HuH-7.5 (cell line): ENCODE data around the gene PMF1.
"Not testable (repeated sequence)": the region's sequence is repeated elsewhere in the genome, so short reads cannot be mapped to it uniquely, and the experiment has no call there.

ENCODE experiments used
- DNase-seq: peaks from one replicate; pipeline ENCODE4 v3.0.0; 2011; ENCODE audit warnings: low spot score

Gene PMF1

GRCh38 chr1:156212833-156213643, at the start of gene PMF1:
Gene PMF1 (plus strand): TSS chr1:156213007. CDS start chr1:156213016, 9 bp downstream.
- peak; percentile 99 for DNase-seq

- DNase-seq, result no peak
Measured at GRCh38 chr1:156163712-156164111, 49.1 kb upstream of the PMF1 start.

GRCh38 chr1:156164125-156164831, 48.5 kb upstream of the PMF1 start:
- no peak for DNase-seq

- no peak for DNase-seq
Measured at GRCh38 chr1:156165083-156165482, 47.7 kb upstream of the PMF1 start.

GRCh38 chr1:156167536-156167935, 45.3 kb upstream of the PMF1 start:
- DNase-seq, result no peak

- DNase-seq, result no peak
Measured at GRCh38 chr1:156172696-156173470, 39.9 kb upstream of the PMF1 start.

GRCh38 chr1:156176610-156177210, 36.1 kb upstream of the PMF1 start:
- DNase-seq, result no peak

GRCh38 chr1:156177919-156178654, 34.7 kb upstream of the PMF1 start:
- no peak for DNase-seq

- no peak for DNase-seq
Measured at GRCh38 chr1:156180471-156180870, 32.3 kb upstream of the PMF1 start.

- not testable (repeated sequence) for DNase-seq
Measured at GRCh38 chr1:156181391-156181924, 31.3 kb upstream of the PMF1 start.

- DNase-seq, result not testable (repeated sequence)
Measured at GRCh38 chr1:156182010-156182779, 30.6 kb upstream of the PMF1 start.

GRCh38 chr1:156186347-156187177, 26.2 kb upstream of the PMF1 start:
- not testable (repeated sequence) for DNase-seq

- DNase-seq, result not testable (repeated sequence)
Measured at GRCh38 chr1:156190265-156190664, 22.5 kb upstream of the PMF1 start.

GRCh38 chr1:156191292-156191964, 21.4 kb upstream of the PMF1 start:
- no peak for DNase-seq

GRCh38 chr1:156193208-156193487, 19.7 kb upstream of the PMF1 start:
- DNase-seq, result no peak

GRCh38 chr1:156193488-156194299, 19.1 kb upstream of the PMF1 start, which contains the start of gene SLC25A44:
Gene SLC25A44 (plus strand): TSS chr1:156194104. CDS start chr1:156199848, 5,744 bp downstream.
- peak; percentile 87 for DNase-seq

- no peak for DNase-seq
Measured at GRCh38 chr1:156194300-156194652, 18.5 kb upstream of the PMF1 start.

GRCh38 chr1:156195853-156196252, 17.0 kb upstream of the PMF1 start:
- DNase-seq, result no peak
